Fibroblast of pulmonary artery (primary cell): ENCODE data around the gene LPAR5.

ENCODE experiments used
- DNase-seq: peaks from one replicate; pipeline ENCODE4 v3.0.0-alpha.2; 2010; ENCODE audit warnings: low read depth
- H3K4me3 ChIP-seq: replicated peaks from 2 replicates; pipeline ENCODE4 v1.5.1; 2011; ENCODE audit warnings: low read depth, mild to moderate bottlenecking, control low read depth, low read length, moderate library complexity
- TF ChIP-seq, protein P1 (sequence below): IDR thresholded peaks from 2 replicates; pipeline ENCODE4 v1.5.1; 2011; ENCODE audit warnings: mild to moderate bottlenecking, control low read depth, low read length, inconsistent platforms; ENCODE audit errors: missing control alignments

The LPAR5 gene

DNA sequence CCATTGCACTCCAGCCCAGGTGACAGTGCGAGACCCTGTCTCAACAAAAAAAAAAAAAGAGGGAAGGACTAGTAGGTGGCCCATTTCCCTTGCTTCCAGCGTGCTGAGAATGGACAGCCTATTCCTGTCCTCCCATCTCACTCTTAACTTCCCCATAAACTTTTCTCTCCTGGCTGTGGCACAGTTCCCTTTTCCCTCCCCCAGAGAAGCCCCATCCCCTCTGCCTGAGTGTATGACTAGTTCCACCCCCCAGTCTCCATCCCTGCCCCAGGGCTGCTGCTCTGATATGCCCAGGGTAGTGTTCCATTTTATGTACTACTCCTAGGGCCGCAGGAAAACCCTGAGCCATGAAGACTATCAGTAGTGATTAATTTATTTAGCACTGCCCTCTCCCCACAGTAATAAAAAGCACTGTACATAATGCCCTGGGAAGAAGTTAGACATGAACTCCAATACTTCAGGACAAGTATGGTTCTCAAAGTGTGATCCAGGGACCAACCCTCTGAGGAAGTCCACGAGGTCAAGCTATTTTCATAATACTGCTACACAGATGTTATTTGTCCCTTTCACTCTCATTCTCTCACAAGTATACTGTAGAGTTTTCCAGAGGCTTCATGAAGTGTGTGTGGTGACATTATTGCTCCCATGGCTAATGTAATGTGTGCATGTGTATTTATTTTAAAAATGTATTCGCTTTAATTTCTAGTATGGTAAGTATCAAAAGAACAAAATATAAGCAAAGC, 17.1 kb downstream of the LPAR5 start:
- DNase-seq, result no peak
- TF ChIP-seq, protein P1, sequence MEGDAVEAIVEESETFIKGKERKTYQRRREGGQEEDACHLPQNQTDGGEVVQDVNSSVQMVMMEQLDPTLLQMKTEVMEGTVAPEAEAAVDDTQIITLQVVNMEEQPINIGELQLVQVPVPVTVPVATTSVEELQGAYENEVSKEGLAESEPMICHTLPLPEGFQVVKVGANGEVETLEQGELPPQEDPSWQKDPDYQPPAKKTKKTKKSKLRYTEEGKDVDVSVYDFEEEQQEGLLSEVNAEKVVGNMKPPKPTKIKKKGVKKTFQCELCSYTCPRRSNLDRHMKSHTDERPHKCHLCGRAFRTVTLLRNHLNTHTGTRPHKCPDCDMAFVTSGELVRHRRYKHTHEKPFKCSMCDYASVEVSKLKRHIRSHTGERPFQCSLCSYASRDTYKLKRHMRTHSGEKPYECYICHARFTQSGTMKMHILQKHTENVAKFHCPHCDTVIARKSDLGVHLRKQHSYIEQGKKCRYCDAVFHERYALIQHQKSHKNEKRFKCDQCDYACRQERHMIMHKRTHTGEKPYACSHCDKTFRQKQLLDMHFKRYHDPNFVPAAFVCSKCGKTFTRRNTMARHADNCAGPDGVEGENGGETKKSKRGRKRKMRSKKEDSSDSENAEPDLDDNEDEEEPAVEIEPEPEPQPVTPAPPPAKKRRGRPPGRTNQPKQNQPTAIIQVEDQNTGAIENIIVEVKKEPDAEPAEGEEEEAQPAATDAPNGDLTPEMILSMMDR, result no peak
- H3K4me3 ChIP-seq, result no peak overlapping the region

DNA sequence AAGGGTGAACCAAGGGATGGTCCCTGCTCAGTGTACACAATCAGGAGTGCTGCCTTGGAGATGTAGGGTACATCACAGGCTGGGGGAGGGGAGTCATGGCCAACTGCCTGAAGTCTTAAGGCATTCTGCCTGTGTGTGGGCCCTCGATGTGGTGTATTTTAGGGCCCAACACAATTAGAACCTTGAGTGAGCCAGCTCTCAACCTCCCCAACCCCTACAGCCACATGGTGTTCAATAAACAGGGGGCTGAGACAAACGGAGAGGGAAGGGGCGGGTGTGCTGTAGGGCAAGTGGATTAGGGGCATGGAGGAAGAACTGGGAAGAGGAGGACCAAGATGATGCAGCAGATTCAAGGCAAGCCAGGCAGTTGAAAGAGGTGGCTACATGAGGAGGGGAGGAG, 20.0 kb downstream of the LPAR5 start:
- H3K4me3 ChIP-seq, result no peak overlapping the region
- no peak for DNase-seq
- TF ChIP-seq, protein P1, result no peak

DNA sequence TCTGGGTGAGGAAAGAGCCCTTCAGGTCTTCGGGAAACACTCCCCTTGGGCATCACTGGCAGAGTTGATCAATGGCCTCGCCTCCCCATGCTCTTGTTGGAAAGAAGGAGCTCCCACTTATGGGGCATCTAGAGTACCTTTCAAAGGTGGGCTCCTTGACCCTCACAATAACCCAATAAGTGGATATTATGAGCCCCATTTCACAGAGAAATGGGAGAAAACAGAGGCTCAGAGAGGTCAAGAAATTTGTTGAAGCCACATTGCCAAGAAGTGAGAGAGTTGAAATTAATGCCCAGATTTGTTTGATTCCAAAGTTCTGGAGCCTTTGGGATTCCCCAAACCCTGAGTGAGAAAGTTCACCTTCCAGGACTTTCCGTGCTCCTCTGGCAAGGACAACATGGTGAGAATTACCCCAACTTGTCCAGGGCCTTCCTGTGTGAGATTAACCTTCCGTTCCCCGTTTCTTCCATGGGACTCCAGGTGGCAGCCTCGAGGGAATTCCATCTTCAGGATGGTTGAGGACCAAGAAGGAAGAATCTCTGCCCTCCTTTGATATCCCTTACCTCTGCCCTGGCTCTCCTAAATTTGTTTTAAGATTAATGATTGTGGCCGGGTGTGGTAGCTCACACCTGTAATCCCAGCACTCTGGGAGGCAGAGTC, 21.1 kb downstream of the LPAR5 start:
- TF ChIP-seq, protein P1, result peak; percentile 10
- H3K4me3 ChIP-seq, result no peak overlapping the region
- peak; percentile 15 for DNase-seq

DNA sequence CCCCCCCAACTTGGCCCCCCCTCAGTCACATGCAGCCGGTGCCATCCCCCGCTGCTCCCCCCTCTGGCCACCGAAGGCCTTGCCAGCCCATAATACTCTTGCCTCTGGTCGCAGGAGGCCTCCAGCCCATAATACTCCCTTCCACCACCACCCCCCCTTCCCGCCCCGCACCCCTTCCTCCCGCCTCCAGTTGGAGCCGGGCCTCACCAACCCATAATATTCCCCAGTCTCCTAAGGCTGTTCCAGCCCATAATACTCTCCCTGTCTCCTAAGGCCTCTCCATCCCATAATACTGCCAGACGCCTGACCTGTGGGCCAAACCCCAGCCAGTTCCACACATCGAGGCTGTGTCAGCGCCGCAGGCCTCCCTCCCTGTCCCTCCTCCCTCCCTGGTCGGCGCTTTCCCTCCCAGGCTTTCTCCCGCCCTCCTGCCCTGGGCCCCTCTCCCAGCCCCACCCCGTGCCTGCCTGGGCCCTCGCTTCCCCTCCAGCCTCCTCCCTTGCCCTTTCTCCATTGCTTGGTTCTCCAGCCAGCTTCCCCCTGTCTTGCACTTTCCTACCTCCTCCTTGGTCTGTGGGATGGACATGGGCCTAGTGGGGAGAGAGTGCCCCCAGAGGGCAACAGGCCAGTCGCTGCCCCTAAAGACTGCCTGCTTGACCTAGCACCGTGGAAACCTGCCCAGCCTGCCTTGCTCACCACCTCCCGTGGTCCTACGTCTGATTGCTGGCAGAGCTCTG, 21.8 kb downstream of the LPAR5 start:
- no peak overlapping the region for H3K4me3 ChIP-seq
- peak; percentile 98 for DNase-seq
- TF ChIP-seq, protein P1, result peak; percentile 14

DNA sequence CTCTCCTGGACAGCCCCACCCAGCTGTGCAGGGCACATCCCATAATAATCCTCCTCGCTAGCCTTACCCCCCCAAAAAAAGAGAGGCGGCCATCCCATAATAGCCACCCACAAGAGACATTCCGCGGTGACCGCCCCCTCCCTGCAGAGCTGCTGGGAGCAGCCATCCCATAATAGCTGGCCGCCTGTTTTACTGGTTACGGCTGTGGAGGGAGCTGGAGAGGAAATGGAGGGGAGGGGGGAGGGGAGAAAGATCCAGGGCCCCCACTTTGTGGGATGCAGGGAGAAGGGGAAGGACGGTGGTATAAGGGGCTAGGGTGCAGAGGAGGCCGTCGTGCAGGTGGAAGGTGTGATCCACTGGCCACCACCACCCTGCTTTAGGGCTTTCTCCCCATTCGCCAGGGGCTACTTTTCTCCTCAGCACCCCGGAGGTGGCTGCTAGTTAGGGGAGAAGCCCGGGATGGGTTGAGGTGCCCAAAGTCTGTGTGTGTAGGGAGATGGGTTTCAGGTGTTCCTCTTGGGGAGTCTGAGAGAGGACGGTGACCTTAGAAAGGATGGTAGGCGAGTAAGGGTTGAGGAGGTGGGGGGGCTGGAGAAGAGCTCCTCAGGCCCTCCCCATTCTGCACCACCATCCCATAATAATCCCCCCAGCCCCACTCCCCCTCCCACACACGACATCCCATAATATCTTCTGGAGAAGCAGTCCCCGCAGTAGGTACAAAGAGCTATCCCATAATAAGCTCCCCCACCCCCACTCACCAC, 22.6 kb downstream of the LPAR5 start:
- TF ChIP-seq, protein P1, result no peak
- H3K4me3 ChIP-seq, result no peak overlapping the region
- peak; percentile 67 for DNase-seq

DNA sequence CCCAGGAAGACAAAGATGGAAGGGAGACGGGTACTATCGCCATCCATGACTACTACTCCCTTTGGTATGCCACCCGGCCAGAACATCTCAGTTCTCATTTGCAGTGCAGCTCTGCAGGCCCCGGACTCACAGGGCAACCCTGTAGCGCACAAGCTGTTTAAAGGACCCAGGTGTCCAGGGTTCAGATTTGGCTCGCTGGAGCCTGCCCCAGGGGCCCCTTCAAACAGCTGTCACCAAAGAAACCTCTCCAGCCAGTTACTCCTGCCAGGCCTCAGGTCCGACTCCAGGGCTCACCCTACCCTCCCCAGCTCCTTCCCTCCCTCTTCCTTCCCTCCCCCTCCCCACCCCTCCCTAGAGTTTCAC, 23.1 kb downstream of the LPAR5 start:
- TF ChIP-seq, protein P1, result no peak
- no peak overlapping the region for H3K4me3 ChIP-seq
- no peak for DNase-seq
